NOMO-1 treated with dmso at 0.1 percent for 144 hours (cell line): ENCODE measurements around the gene SLC30A3.

ENCODE experiments used
- DNase-seq: peaks from one replicate; lab custom pipeline; 2025; ENCODE audit not compliant: unreplicated experiment; lab: John Stamatoyannopoulos, UW

SLC30A3 gene

DNA sequence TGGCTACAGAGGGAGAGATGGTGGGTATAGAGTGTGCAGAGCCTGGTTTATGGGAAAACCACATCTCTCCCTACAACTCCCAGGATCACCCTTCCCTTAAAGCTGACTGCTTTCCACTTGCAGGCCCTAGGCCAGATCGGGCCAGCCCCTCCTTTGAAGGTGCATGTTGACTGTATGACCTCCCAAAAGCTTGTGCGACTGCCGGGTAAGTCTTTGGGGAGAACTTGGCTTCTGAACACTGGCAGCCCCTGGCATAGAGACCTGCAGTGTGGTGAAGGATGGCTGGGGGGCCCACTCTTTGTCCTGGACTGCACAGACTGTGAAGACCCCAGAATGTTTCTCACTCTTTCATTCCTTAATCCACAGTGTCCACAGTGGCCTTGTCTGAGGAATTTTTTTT, 26.2 kb downstream of the SLC30A3 start:
- no peak for DNase-seq

DNA sequence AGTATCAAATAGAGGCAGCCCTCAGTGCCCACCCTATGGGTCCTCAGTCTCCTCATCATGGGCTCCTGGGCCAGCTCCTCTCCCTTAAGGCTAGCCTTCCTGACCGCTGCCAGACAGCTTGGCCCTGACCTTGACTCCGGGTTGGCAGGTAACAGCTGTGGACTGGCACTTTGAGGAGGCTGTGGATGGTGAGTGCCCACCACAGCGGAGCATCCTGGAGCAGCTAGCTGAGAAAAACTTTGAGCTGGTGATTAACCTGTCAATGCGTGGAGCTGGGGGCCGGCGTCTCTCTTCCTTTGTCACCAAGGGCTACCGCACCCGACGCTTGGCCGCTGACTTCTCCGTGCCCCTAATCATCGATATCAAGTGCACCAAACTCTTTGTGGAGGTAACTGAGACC, 26.7 kb downstream of the SLC30A3 start:
- no peak for DNase-seq

DNA sequence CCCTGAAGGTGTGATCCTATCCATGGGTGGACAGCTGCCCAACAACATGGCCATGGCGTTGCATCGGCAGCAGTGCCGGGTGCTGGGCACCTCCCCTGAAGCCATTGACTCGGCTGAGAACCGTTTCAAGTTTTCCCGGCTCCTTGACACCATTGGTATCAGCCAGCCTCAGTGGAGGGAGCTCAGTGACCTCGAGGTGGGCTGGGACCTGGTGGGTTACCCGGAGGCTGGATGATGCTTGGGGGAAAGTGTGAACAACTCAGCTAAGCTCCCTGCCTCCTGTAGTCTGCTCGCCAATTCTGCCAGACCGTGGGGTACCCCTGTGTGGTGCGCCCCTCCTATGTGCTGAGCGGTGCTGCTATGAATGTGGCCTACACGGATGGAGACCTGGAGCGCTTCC, 29.5 kb downstream of the SLC30A3 start:
- no peak for DNase-seq

DNA sequence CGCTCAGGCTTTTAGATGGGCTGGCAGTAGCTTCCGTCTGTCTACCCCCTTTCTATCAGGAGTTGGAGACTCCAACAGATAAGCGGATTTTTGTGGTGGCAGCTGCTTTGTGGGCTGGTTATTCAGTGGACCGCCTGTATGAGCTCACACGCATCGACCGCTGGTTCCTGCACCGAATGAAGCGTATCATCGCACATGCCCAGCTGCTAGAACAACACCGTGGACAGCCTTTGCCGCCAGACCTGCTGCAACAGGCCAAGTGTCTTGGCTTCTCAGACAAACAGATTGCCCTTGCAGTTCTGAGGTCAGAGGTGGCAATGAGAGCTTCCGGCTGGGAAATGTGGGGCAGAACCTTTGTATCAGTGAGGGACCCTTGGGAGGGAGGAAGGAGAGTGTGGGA, 30.9 kb downstream of the SLC30A3 start:
- no peak for DNase-seq

DNA sequence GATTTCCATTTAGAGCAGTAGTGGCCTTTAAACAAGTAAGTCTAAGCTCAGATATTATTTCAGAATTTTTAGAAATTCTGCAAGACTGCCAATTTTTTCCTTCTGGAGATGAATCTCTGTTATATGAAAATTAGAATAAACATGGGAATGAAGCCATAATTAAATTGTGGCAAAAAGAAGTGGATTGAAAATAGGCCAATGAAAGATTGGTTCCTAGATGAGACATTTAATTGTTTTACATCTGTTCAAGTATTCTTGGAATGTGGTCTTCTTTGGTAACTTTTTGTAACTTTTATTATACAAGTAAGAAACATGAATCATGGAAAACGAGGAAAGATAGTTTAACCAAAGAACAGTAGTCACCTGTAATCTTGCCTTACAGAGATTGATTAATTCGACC, 35.3 kb downstream of the SLC30A3 start:
- DNase-seq = no peak

DNA sequence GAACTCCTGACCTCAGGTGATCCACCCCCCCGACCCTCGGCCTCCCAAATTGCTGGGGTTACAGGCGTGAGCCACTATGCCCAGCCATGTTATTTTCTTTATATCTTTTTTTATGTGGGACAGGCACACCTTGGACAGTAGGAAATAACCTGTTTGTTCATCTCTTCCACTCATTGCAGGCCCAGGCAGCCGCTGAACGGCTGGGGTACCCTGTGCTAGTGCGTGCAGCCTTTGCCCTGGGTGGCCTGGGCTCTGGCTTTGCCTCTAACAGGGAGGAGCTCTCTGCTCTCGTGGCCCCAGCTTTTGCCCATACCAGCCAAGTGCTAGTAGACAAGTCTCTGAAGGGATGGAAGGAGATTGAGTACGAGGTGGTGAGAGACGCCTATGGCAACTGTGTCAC, 37.3 kb downstream of the SLC30A3 start:
- no peak for DNase-seq

DNA sequence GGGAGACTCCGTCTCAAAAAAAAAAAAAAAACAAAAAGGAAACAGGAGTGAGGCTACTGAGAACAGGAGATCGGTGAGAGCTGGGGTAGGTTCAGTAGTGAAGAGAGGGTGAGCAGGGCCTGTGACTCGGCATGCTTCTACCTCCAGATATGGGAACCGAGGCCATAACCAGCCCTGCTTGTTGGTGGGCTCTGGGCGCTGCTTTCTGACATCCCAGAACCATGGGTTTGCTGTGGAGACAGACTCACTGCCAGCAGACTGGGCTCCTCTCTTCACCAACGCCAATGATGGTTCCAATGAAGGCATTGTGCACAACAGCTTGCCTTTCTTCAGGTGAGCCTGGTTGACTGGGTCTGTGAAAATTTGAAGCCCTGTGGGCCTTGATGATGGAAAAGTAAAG, 39.4 kb downstream of the SLC30A3 start:
- no peak for DNase-seq

DNA sequence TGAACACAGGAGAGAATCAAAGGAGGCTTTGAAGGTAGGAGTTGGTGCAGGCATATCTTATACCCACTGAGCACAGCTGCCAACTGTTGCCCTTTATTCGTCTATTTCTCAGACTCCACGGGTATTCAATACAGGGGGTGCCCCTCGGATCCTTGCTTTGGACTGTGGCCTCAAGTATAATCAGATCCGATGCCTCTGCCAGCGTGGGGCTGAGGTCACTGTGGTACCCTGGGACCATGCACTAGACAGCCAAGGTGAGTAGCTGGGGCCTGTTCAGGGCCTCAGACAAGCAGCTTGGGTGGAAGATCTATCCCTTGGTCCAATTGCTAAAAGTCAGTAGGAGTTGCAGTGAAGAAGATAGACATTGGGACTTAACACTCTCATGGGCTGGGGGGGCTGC, 40.4 kb downstream of the SLC30A3 start:
- no peak for DNase-seq

DNA sequence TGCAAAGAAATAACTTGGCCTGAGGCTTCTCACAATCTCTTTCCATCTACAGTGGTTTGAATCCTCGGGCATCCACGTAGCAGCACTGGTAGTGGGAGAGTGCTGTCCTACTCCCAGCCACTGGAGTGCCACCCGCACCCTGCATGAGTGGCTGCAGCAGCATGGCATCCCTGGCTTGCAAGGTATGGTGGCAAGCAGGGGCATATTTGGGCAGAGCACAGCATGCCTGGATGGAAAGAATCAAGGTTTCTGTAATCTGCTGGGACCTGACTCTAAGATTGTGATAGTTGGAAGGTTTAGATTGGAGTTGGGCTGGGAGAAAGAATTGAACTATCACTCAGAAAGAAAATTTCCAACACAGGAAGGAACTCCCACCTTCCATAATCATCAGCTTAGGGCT, 41.7 kb downstream of the SLC30A3 start:
- no peak for DNase-seq

DNA sequence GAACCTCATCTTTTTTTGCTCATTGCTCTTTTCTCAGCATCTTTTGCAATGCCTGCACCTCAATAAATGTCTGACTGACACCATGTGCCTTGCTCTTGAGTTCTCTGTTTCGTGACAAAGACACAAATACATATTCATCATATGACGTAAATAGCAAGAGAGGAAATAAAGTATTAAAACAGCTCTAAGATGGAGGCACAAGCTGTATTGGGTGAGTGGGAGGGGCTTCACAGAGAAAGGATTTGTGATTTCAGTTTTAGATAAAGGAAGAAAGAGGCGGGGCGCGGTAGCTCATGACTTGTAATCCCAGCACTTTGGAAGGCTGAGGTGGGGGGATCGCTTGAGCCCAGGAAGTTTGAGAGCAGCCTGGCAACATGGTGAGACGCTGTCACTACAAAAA, 42.8 kb downstream of the SLC30A3 start:
- DNase-seq = no peak

DNA sequence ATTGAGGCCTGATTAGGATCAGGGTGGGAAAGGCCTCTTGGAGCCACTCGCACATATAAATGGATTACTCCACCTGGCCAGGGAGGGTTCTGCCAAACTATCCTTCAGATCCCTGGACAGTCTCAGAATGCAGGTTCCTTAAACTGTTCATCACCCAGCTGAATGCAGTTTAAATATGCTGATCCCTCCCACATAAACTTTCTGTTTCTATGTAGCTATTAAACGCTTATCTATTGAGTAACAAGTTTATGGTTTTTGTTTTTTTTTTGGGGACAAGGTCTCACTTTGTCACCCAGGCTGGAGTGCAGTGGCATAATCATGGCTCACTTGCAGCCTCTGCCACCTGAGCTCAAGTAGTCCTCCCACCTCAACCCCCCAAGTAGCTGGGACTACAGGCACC, 43.8 kb downstream of the SLC30A3 start:
- no peak for DNase-seq

DNA sequence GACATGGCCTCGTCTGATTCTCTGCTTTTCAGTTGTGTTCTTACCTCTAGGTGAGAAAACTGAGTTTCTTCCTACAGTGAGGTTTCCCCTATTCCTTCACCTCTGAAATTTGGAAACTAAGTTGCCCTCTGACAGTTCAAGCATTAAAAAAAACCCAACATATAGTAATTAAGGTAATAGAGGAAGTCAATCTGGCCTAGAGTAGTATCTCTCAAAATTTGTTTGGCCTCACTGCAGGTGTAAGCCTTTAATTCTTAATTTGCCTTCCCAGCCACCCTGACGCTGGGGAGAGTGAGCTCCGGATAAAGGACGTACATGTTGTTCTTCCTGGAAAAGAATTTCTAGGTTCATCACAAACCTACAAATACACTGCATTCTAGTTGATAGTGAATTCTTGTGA, 44.2 kb downstream of the SLC30A3 start:
- DNase-seq = no peak

DNA sequence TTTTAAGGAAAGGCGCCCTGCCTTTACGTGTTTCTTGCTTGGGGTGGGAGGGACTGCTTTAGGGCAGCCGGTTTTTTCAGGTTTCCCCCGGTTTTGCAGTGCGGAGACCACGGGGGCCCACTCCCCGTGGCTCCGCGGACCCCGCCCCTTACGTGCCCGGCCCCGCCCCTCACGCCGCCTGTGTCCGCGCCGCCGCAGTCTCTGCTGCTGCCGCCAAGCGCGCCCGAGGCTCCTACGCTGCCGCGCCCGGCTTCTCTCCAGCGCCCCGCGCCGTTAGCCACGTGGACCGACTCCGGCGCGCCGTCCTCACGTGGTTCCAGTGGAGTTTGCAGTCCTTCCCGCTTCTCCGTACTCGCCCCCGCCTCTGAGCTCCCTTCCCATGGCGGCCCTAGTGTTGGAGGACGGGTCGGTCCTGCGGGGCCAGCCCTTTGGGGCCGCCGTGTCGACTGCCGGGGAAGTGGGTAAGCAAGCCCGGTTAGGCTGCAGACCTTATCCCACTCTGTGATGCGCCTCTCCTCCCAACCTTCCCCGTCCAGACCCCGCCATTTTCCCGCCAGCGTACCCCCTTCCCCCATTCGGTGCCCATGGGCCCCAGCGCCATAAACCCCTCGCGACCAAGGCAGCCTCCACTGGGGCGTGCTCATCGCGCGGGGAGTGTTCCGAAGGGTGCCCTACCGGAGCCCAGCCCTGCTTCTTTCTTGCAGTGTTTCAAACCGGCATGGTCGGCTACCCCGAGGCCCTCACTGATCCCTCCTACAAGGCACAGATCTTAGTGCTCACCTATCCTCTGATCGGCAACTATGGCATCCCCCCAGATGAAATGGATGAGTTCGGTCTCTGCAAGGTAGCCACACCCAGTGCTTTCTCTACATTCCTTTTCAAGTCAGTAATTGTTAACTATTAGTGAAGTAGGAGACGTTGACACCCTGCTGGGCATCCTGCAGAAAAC, 45.4 kb downstream of the SLC30A3 start, which contains the start of gene CAD:
Gene CAD, plus strand, starts transcription at position 197 of the 949 bp plus-strand sequence. Its CDS starts 183 bp downstream, at position 380.
- DNase-seq = peak; percentile 83

DNA sequence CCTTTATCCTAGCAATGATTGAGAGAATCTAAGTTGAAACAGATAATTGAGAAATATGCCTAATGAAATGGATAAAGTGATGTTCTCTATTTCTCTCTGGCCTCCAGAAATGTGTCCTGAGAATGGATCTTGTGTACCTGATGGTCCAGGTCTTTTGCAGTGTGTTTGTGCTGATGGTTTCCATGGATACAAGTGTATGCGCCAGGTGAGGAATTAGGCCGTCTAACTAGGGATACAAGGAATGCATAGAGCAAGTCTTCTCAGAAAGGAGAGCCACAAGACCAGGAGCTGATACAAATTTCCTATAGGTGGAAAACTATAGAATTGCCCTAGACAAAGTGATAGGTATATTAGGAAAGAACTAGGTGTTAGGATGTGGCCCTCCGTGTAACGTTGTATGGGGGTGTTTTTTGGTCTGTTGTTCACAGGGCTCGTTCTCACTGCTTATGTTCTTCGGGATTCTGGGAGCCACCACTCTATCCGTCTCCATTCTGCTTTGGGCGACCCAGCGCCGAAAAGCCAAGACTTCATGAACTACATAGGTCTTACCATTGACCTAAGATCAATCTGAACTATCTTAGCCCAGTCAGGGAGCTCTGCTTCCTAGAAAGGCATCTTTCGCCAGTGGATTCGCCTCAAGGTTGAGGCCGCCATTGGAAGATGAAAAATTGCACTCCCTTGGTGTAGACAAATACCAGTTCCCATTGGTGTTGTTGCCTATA, 46.3 kb downstream of the SLC30A3 start:
- DNase-seq = no peak

DNA sequence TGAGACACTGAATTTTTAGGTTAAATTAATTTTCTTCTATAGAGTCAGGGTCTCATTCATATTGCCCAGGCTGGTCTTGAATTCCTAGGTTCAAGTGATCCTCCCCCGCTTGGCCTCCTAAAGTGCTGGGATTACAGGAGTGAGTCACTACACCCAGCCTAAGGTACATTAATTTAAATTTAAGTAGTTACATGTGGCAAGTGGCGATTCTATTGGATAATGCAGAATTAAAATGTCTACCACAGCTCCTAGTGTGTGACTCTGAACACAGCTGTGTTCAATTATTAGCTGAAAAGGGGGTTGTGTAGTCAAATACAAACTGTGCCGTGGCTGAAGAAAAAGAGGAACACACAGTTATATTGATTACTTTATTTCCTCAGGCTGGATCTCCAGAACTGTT, 47.9 kb downstream of the SLC30A3 start:
- DNase-seq = no peak

DNA sequence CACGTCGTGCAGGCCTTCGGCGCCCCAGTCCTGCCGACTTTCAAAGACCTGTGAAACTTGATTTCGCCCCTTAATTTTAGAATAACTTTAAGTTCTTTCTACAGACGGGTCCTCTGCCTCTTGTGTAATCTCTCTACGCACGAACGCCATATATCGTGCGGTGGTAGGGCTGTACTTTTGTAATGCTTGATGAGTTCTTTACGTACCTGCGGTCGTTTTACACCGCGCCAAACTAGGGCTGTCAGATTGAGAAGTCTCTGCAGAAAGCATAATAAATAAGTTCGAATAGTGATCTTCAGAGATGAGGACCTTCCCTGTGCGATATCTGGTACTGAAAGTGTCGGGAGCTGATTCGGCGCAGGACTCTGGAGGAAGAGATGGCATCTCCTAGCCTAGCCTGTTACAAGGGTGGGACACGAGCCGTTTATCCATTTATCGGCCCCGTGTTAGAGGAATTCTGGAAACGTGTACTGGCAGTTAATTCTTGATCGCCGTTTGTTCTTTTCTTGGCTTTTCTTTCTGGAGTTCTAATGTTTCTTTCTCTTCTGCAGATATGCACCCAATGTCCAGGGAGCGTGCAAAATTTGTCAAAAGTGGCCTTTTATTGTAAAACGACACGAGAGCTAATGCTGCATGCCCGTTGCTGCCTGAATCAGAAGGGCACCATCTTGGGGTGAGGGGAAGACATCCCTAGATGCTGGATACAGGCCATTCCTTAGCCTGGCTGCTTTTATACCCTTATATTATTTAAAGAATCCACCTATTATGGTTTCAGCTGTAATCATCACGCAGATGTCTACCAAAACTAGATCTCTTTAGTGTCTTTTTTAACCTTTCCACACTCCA, 50.0 kb downstream of the SLC30A3 start:
- DNase-seq = peak; percentile 37

DNA sequence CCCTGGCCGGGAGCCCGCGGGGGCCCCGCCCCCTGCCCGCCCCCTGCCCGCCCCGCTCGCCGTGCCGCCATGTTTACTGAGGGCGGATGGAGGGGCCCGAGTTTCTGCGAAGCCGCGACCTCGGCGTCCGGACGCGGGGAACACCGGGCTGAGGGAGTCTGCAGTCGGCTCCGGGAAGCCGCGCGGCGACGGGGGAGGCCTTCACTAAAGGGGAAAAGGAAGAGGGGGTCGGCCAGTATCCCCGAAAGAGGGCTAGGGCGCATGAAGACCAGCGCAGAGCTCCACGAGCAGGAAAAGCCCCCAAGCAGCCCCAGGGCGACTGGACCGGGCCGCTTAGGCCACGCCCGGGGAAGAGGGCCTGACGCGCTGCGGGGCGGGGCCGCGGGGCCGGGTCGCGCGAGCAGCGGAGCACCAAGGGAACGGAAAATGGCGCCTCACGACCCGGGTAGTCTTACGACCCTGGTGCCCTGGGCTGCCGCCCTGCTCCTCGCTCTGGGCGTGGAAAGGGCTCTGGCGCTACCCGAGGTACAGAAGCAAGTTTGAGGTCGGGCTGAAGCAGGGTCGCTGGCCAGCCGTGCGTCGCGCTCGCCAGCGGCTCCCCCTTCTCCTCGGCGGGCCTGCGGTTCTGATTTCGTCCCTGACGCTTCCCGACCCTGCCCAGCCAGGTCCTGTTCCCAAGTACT, 50.8 kb downstream of the SLC30A3 start, which contains the start of the genes ATRAID and SLC5A6:
Gene ATRAID, plus strand, starts transcription at position 99 of the 683 bp plus-strand sequence. Its CDS starts 328 bp downstream, at position 427.
Gene SLC5A6, minus strand, starts transcription at position 326 of the 683 bp plus-strand sequence. CDS start 4,618 bp downstream, outside the sequence.
- DNase-seq = peak; percentile 88

DNA sequence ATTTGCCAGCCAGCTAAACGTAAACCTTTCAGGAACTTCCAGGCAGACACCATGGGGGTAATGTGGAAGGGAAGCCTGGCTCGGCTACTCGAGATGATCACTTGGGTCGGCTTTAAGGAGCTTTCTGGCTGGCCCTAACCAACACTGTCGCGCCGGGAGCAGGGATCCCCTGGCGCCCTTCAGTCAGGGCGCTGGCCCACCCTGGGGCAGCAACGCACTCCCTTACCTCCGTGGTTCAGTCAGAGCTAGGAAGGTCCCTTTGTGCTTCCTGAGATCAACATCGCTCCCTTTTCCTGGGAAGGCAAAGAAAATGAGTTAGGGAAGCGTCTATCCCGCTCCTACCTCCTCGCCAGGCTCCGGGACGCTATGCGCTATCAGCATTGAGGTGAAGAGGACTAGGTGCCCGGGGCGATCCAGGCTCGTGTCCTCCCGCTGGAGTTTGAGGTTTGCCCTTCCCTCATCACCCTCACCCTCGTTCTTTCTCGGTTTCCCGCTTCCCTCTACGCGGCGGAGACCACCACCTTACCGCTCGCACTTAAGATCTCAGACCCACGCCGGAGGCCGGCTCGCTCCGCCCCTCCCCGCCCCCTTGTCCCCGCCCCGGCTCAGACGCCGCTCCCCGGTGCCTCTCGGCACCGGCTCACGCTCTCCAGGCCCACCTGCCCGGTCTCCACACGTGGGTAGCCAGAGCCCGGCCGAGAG, 51.5 kb downstream of the SLC30A3 start:
- no peak for DNase-seq

DNA sequence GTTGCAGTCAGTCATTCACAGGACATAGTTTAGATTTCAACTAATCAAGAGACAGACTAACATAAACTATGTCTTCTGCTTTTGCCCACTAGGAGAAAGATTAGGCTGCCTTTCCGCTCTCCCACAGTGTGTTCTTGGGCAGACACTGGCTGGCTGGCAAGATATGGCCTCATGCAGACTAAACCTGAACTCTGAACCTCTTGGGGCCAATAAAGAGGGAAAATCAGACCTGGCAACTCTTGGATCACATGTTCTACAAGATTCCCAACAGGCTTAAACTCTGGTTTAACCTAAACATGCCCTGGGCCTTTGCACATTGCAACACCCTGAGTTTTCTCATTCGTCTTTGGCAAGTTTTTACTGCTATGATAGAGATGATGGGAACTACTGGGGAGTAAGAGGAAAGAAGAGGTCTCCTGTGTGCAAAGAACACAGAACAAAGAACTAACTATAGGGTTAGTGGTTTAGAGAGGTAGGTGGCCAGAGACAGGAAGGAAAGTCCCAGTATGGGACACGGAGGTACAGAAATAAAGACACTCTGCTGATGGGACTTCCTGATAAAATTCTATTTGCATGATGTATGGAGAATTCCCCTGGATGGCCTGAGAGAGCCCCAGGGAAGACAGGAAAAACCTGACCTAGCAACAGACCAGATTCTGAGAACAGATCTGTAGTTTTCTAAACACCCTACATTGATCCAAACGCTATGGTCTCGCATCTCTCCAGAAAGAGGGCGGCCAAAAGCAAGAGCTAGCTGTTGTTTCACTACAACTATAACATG, 53.0 kb downstream of the SLC30A3 start:
- no peak for DNase-seq
